Stimulated activated CD8-positive, alpha-beta memory T cell treated with anti-CD3 and anti-CD28 coated beads, Interleukin-15, amount 100 ng/mL, for 24 hours (primary cell): ENCODE measurements around the gene CYP27B1.
A peak's percentile ranks its signal among the peaks of the same experiment; 100 is the strongest.

ENCODE experiments used
- DNase-seq: peaks from one replicate; pipeline ENCODE4 v3.0.0-alpha.2; 2020; ENCODE audit warnings: low read depth

Gene CYP27B1

DNA sequence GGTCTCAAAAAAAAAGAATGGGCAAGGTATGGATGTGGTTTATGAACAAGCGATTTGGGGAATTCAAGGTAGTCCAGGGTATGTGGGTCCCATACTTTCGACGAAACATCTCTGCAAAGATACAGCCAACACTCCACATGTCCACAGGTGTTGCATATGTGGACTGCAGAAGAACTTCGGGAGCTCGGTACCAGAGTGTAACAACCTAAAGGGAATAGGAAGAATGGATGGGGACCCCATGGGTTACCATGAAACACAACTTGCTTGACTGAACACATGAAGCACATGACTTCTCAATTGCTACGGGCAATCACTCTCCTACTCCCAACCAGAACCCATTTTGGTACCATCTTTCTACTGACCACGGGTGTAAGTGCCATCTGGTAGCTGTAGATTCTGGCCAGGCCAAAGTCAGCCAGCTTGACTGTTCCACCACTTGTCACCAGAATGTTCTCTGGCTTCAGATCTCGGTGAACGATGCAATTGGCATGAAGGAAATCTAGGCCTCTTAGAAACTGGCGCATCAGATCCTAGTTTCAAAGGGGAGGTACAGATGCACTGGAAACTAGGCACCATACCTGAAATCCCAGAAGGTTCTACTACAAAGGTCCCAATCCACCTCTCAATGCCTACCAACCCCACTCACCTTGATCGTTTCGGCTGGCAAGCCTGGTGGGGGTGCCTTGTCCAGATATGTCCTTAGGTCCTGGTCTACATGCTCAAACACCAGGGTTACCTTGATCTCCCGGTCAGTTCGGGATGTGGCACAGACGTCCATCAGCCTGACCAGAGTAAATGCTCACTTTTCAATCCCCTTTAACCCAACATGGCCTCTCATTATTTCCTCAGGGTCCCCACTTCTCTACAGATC is 16.1 kb downstream of the CYP27B1 start:
- DNase-seq: no peak

DNA sequence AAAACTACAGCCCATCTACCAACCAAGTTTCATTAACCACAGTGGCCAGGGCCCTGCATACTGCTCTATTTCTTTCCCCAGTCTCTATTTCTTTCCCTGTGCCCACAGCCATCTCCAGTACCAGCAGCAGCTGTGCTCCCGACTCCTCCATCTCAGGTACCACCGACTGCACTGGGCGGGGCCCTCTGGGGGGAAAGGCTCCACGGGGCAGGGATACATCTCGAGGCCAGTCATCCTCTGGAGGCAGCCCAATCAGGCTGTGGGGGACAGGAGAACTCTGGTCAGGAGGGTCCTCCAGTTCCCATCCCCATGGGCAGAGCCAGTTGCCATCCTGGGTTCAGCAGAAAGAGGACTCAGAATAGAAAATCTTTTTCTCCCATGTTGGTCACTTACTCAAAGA is 17.8 kb downstream of the CYP27B1 start:
- no peak for DNase-seq

DNA sequence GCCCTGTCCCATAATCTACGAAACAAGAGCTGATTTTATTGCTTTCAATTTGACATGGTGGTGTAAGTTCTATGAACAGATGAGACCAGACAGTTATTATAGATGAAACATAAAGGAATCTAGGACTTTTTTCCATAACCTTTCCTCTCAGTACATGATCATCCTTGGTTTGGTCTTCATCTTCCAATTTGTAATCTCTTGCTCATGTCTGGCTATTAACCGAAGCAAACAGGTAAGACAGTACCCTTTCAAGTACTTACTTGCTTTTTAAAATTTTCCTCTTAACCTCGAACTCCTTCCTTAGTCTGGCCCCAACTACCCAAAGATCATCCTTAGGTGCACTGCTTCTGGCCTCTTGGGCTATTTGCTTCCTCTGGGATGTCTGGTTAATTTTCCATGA is 20.9 kb downstream of the CYP27B1 start:
- no peak for DNase-seq

DNA sequence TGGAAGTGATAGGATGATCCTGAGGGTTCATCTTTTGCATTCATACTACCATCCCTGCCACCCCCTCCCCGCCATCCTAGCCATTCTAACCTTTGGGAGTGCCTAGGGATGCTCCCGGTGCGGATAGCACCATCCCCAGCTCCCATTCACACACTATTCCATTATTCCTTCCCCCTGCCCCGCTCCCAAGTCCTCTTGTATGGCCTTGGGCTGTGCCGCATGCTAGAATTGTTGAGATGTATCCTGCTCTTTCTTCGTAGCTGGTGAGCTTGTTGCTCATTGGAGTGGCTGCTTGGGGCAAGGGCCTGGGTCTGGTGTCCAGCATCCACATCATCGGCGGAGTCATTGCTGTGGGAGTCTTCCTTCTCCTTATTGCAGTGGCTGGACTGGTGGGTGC is 21.4 kb downstream of the CYP27B1 start:
- DNase-seq: no peak

DNA sequence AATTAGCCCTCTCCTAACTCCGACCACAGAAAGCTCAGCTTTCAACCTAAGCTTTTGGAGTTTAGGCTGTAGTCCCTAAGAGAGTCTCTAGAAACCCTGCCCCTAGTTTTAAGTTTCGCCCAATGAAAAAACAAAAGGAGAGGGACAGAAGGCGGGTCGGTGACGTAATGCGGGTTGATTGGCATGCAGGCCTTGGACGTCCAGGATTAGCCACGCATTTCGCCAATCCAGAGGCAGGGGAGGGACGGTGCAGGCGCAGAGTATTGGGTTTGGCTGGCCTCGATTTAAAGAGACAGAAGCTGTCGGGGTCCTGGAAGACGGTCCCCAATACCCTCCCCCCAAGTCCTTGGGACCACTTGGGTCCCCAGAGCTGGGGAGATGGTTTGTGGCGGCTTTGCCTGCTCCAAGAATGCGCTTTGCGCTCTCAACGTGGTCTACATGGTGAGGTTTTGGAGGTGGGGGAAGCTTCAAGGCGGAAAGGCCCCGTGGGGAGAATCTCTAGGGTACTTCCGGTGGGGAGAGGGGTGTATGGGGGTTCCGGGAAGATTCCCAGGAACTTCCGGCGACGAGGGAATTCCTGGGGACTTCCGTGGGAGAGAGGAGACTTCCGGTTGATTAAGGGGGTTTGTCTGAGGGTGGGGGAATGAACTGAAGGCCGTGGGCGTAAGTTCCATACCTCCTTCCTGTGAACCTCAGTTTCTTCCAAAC is 21.9 kb downstream of the CYP27B1 start, which contains the start of gene TSPAN31:
Gene TSPAN31, plus strand, starts transcription at position 263 of the 708 bp plus-strand sequence. Its CDS starts 116 bp downstream, at position 379.
- peak; percentile 81 for DNase-seq

DNA sequence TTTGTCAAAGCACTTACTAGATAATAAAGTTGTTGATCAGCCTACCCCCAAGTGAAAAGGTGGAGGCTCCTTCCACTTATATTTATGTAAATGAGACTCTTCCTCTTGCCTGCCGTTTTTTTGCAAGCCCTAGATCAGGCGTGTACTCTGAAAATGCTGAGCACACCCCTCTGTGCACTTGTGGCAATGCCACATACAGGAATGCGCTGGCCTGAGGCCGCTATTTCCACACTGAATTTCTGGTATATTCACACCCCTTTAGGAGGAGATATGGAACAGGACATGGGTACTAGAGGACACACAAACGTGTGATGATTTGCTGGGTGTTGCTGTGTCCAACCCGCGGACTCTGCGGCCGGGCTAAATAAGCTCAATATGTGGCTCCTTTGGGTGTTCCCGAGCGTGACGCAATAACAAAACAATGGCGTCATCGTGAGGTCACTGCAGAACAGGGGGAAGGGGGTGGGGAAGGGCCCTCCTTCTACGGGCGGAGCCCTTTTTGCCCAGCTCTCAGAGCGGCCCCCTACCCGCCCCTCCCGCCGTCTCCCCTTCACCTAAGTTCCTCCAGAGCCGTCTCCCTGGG is 22.6 kb downstream of the CYP27B1 start:
- no peak for DNase-seq

DNA sequence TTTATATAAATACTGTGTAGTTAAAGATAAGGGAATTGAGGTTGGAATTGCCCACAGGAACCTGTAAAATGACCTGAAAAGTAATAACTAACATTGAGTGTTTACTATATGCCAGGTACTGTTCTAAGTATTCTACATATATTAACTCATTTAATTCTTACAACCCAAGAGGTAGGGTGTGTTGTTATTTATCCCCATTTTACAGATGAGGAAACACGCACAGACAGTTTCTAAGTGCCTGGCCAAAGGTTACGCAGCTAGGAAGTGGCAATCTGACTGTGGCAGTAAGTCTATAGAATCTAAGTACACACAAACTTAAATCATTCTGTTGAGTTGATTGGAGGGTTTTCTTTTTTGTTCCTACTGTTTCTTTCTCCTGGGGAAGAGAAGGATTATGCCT is 23.1 kb downstream of the CYP27B1 start:
- no peak for DNase-seq

DNA sequence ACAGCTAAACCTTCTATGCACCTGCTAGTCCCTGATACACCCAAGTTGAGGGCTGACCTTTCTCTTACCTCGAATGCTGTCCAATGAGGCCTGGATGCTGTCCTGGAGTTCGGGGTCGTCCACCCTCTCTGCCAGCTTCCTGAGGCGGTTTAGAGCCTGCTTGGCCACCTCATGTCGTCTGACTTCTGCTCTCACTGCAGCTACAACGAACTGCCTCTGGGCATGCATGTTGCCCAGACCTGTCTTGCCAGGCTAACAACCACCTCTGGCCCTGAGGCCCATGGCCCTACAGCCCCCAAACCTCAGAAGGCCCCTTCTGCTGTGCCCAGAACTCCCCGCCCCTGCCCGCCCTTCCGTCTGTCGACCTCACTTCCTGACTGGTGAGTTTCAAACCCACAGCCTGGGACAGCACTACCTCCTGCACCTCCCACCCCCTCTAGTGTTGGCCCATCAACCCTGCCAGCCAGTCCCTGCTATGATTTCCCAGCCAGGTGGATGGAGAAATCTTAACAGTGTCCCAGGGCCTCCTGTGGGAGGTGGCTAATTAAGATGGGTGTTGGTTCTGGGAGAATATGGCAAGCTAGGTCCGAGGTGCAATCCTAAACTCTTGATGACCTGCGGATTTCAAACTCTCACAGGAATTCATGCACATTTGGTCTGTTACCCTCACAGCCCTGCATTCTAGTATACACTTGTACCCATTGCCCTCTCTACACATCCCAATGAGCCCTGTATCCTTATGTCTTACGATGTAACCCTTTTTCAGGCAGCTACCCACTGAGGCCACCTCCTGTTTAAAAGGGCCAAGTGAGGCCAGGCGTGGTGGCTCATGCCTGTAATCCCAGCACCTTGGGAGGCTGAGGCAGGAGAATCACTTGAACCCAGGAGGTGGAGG is 24.8 kb downstream of the CYP27B1 start:
- DNase-seq: no peak

DNA sequence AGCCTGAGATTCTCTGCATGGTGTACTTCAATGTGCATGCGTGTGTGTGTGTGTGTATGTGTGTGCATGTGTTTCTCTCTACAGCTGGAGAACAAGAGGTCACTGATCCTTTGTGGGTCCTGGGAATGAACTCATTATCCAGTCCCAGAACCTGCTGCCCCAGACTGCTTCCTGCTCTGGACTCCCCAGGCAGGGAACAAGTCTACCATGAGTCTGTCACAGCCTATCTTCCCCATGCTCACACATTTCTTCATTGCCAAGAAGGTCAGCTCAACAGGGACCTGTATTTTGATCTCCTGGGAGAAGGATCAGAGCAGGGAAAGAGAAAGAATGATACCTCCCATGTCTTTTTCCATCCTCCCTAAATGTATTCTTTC is 25.5 kb downstream of the CYP27B1 start:
- no peak for DNase-seq

DNA sequence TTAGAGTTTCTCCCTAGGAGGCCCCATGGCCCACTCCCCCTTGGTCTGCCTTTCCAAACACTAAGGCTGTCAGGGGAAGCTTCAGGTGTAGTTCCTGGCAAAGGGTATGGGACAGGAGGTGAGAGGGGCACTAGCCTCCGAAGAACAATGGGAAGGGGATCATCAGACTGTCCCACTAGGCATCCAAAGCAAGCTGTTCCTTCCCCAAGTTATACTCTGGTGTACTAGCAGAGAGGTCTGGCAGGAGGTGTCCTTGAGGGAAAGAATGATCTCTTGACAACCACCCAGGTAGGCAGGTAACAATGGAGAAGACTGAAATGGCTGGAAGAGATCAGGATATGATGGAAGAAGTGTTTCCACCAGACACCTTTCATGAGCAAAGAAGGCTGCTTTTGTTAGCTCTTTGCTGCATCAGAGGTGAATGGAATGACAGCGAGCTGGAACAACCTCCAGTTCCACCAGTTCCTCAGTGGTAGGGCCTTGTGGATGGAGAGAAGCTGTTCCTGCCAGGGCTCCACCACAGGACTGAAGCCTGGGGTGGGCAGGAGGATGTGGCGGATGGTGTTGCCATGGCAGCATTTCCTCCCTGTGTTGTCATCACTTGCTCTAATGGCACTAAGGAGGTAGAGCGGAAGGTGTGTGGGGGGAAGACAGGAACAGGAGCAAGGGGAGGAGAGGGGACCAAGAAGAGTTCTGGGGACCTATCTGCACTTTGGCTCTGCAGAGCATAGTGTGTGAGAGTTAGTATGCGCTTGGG is 26.0 kb downstream of the CYP27B1 start:
- DNase-seq: no peak

DNA sequence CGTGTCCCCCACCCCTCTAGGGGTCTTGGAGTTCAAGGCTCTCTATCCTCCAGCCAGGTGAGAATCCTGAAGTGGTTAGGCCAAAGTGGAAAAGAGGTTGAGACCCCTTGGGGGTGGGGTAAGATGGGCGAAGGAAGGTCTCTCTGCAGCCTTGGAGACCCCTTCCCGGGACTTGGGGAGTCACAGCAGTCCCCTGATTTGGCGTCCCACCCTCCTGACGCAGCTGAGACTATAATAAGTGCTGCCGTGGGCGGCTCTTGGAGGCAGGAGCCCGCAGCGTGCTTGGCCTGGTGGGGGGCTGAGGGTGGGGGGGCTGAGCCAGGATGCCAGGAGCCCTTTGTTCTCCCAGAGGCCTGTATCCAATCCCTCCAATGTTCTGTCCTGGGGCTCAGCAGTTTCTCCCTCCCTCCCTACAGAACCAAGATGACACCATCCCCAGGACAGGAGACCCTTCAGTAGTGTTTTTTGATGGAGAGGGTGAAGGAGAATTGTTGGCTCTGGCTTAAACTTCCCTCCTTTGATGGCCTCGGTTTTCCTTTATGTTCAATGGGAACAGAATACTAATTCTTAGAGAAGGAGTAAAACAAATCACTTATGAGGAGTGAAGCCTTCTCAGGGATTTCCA is 26.9 kb downstream of the CYP27B1 start:
- no peak for DNase-seq

DNA sequence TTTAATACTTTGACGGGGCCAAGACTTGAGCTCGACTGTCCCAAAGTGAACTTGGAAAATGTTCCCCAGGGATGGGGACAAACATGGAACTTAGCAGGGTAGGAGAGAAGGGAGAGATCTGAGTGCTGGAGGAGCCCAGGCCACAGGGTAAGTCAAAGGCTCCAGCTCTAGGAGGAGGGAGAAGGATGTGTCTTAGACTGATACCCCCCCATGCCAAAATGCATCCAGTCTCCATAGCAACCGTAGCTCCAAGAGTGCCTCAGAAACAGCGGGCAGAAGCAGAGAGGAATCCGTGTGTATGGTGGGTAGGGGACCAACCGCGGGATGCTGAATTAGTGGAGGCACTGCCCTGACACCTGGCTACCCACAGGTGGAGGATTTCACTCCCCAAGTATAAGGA is 27.5 kb downstream of the CYP27B1 start:
- DNase-seq: no peak

DNA sequence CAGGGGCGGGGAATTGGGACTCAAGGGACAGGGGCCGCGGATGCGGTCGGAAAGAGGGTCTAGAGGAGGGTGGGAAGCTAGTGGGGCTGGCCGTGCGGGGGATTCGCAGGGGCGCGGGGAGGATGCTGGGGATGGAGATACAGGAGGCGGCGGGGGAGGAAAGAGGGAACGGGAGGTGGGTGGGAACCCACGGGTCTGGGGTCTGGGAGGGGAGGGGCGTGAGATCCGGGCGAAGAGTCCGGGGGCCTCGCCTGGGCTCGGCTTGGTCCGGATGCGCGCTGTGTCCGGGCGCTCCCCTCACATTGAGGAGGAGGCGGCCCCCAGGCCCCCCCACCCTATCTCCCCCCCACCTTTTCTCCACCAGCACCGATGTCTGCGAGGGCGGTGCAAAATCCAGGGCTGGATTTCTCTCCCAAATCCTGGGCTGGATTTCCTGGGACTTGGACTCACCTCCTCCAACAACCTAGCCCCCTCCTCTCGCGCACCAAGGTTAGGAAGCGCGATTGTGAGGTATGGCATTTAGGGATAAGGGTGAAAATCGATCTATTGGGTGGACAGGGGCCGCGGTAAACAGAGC is 28.1 kb downstream of the CYP27B1 start, which contains the start of gene AGAP2:
Gene AGAP2, minus strand, starts transcription at position 82 of the 577 bp plus-strand sequence. CDS start 496 bp downstream, outside the sequence.
- DNase-seq: no peak

DNA sequence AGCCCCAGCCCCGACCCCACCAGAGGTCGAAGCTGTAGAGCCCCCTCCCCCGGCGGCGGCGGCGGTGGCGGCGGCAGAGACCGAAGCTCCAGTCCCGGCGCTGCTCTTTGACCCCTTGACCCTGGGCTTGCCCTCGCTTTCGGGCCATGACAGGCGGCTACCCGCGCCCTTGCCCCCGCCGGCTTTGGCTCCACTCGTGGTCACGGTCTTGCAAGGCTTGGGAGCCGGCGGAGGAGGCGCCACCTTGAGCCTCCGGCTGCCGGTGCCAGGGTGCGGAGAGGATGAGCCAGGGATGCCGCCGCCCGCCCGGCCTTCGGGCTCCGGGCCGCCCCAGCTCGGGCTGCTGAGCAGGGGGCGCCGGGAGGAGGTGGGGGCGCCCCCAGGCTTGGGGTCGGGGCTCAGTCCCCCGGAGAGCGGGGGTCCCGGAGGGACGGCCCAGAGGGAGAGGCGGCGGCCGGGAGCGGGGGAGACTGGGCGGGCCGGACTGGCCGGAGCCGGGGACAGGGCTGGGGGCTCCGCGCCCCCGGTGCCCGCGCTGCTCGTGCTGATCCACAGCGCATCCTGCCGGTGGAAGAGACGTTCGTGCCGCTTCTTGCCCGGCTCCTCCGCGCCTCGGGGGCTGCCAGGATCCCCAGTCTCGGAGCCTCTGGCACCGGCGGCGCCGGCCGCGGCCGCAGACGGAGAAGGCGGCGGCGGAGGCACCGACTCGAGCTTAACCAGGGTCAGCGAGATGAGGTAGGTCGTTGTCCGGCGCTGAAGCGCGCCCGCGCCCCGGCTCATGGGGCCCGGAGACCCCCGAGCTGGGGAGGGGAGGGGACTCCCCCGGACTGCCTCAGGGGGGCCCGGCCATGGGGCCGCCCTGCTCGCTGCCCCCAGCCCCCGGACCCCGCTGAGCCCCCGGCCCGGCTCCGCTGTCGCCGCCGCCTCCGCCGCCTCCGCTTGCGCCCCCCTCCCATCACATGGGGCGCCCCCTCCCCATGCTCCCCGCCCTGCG is 29.1 kb downstream of the CYP27B1 start:
- DNase-seq: no peak

DNA sequence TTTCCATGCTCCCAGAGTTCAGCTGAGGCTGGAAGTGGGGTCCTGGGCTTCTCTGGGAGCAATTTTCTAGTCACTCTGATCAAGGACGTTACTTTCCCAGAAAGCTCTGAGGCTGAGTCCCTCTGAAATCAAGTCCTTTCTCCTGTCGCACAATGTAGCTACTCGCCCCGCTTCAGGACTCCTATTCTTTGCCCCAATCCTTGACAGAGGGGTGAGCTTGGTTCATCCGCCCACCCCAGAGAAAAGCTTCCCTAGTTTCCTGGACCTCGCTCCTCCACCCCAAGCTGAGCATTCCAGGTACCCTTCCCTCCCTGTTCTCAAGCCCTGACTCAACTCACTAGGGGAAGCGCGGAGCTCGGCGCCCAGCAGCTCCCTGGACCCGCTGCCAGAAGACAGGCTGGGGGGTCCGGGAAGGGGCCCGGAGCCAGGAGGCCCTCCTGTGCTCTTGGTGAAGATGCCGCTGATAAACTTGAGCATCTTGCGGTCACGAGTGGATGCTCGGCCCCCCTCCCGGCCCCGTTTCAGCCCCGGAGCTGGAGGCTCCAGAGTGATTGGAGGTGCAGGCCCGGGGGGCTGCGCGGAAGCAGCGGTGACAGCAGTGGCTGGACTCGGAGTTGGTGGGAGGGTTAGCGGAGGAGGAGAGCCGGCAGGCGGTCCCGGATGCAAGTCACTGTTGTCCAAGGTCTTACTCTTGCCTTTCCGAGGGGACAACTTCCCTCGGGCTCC is 30.0 kb downstream of the CYP27B1 start:
- DNase-seq: no peak

DNA sequence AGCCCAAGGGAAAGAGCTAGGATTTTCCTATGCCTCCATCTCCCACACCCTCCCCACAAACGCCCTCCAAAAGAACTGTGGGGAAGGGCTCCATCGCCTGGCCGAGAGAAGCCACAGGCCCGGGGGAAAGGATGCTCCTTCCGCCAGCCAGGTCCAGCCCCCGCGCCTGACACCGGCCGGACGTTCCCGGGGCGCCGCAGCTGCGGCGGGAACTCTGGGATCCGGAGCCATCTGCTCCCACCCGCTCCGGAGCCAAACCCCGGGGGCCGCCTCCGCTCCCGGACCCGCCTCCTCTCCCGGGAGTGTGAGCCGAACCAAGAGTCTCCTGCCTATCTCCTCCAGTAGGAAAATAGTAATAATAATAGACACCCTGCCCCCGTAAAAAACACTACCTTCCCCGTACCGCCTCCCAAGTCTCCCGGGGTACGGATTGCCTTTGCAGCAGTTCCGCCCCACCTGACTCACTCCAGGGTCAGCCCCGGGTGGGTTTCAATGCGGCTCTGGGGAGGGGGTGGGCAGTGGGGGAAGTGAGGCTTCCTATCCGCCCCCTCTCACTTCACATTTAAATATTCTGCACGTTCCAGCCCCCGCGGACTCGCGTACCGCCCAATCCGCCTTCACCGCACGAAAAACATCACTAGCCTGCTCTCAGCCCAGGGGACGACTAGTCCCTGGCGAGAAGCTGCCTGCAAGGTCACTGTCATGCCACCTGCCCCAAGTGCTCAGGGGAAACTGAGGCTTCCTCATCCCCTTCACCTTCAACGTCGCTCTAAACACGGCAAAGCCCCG is 30.7 kb downstream of the CYP27B1 start:
- DNase-seq: no peak

DNA sequence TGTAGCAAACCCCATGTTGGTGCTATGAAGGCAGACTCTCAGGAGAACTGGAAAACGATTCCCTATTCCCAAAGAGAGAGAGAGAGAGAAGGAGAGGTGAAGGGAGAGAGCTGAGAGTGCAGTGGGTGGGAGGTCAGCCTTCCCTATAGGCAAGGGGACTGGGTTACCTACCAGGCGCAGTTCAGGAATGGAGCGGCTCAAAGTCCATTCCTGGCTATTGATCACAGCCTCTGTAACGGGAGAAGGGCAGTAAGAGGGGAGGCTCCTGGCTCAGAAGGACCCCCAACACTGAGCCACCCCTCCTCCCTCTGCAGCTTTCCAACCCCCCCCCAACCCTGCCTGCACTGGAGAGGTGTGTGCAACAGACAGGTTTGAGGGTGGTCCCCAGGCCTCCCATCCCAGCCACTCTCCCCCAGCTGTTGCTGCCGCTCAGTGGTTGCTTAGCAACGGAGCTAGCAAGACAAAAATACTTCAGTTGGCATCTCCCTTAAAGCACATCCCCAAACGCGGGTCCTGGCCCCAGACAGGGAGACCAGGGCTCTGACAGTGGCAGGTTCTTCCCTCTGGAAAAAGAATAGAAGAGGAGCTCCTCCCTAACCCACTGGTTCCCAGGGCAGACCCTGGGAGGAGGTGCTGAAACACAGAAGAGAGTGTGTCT is 31.6 kb downstream of the CYP27B1 start:
- DNase-seq: no peak
